Sigmoid colon (tissue), 4 donors: ENCODE data around the gene ATP5F1E.

ENCODE experiments used
- CTCF ChIP-seq, 4 experiments: fragments of 450-650 bp in 3 of 4; fragments of 200-600 bp in 1 of 4; IDR thresholded peaks; one replicate each; pipeline ENCODE4 v1.5.1; 2016 to 2019; ENCODE audit warnings: antibody characterized with exemption in 4 of 4, mild to moderate bottlenecking in 3 of 4, moderate library complexity in 2 of 4
- POLR2A ChIP-seq, 2 donors: fragments of 450-650 bp; IDR thresholded peaks; one replicate each; pipeline ENCODE4 v1.6.1; 2016; ENCODE audit warnings: antibody characterized with exemption in 2 of 2, mild to moderate bottlenecking in 2 of 2, moderate library complexity in 2 of 2
- POLR2AphosphoS5 ChIP-seq, 4 donors: sonication (generic); formaldehyde crosslinking; IDR thresholded peaks; one replicate each; pipeline ENCODE4 v1.6.1; 2017; ENCODE audit warnings: antibody characterized with exemption in 4 of 4

- no peak for TF ChIP-seq POLR2A (IDR thresholded peaks at IDR 0.05)
- no peak for TF ChIP-seq POLR2AphosphoS5 (IDR thresholded peaks at IDR 0.05)
- no peak for TF ChIP-seq CTCF (IDR thresholded peaks at IDR 0.05)
Observed at GRCh38 chr20:59006167-59006863, 25.8 kb downstream of the ATP5F1E start.
